ENCODE measurements around the gene TP73.

GRCh38 chr1:3626025-3626424 is 26.3 kb upstream of the TP73 start:
- TF ChIP-seq GATA2 (IDR thresholded peaks at IDR 0.05; ENCODE audit: low read depth, low read length) (no peak), GATA3 (IDR thresholded peaks at IDR 0.05; ENCODE audit: low read depth, low read length) (no peak)

Measured in SH-SY5Y (cell line).